NCI-H1105 (cell line): ENCODE measurements around the gene ASPSCR1.
"Not testable (repeated sequence)": the region's sequence is repeated elsewhere in the genome, so short reads cannot be mapped to it uniquely, and the experiment has no call there.

Experiments
- DNase-seq: peaks from one replicate; lab custom pipeline; 2025; lab: John Stamatoyannopoulos, UW

The ASPSCR1 gene

GRCh38 chr17:81981511-81981910 is 4.1 kb downstream of the ASPSCR1 start:
- DNase-seq = not testable (repeated sequence)

- DNase-seq = no peak
Measured at GRCh38 chr17:81983011-81983638, 5.7 kb downstream of the ASPSCR1 start.

- DNase-seq = no peak
Measured at GRCh38 chr17:81983639-81984373, 6.4 kb downstream of the ASPSCR1 start.

DNA sequence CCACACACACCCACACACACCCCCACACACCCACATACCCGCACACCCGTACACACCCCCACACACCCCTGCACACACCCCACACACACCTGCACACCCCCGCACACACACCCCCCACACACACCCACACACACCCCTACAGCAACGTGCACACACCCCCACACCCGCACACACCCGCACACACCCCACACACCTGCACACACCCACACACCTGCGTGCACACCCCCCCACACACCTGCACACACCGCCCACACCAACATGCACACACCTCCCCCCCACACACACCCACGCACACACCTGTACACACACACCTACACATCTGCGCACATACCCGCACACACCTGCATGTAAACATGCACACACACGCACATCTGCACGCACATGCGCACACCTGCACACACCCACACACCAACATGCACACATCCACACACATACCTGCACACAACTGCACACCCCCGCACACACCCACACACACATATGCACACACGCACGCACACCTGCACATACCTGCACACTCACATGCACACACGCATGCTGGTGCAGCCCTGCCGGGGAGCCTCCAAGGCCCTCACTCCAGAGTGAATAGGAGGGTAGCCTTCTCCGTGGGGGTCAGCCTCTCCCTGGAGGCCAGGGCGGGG is 7.5 kb downstream of the ASPSCR1 start:
- no peak for DNase-seq

GRCh38 chr17:81986606-81987005 is 9.2 kb downstream of the ASPSCR1 start:
- no peak for DNase-seq

GRCh38 chr17:81987161-81987770 is 9.8 kb downstream of the ASPSCR1 start:
- no peak for DNase-seq

DNA sequence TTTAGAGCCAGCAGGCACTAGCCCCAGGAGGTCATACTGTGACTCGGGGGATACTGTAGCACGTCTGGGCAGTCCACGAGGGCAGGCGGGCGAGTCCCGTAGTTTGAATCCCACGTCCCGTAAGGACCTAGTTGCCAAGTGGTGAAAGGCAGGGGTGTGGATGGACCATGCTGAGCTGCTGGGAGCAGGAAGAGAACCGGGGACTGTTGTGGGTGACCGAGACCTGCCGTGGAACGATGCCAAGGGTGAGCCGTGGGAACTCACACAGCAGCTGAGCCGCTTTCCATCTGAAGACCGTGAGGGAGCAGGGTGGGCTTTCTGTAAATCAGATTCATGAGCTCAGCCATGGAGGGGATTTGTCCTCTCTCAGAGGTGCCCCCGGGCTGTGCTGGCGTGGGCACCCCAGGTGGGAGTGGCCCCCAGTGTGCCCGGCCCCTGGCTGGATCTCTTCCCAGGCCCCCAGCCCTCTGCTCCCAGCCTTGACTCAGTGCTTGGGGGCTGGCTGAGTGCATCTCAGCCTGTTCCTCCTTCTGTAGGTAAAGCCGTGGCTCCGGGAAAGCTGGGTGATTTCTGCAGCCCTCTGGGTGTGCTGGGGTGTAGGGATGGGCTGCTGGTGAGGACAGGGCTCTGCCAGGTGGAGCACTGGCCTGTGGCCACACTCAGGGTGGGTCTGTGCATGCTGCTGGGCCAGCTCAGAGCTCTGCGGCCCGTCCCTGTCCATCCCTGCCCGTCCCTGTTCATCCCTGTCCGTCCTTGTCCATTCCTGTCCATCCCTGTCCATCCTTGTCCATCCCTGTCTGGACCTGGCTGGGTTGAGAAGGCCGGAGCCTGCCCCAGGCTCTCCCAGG is 13.6 kb downstream of the ASPSCR1 start:
- no peak for DNase-seq

DNA sequence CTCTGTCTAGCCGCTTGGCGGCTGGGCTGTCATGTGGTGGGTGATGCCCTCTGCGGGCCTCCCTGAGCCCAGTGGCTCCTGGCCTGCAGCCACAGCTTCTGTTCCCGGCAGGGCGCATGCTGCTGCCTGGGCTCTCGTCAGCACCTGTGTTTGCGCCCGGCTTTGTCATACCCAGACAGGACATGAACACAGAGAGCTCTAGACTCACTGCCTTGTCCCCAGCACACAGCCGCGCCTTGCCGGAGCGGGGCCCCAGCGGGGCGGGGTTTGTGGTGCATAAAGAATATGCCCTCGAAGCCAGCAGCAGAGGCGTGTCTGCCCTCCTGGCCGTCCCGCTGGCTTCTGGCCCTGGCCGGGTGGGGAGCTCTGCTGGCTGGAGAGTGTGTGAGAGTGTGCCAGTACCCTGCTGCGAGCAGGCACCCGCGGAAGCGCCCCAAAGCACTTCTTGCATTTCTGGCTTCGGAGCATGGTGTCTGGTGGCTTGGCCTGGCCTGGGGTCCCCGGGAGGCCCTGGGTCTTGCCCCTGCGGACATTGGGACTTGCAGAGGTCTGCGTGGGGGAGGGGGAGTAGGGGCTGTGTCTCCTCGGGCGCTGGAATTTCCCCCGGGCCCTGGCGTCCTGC is 14.4 kb downstream of the ASPSCR1 start:
- DNase-seq = no peak

GRCh38 chr17:81992306-81993102 is 15.1 kb downstream of the ASPSCR1 start:
- no peak for DNase-seq

DNA sequence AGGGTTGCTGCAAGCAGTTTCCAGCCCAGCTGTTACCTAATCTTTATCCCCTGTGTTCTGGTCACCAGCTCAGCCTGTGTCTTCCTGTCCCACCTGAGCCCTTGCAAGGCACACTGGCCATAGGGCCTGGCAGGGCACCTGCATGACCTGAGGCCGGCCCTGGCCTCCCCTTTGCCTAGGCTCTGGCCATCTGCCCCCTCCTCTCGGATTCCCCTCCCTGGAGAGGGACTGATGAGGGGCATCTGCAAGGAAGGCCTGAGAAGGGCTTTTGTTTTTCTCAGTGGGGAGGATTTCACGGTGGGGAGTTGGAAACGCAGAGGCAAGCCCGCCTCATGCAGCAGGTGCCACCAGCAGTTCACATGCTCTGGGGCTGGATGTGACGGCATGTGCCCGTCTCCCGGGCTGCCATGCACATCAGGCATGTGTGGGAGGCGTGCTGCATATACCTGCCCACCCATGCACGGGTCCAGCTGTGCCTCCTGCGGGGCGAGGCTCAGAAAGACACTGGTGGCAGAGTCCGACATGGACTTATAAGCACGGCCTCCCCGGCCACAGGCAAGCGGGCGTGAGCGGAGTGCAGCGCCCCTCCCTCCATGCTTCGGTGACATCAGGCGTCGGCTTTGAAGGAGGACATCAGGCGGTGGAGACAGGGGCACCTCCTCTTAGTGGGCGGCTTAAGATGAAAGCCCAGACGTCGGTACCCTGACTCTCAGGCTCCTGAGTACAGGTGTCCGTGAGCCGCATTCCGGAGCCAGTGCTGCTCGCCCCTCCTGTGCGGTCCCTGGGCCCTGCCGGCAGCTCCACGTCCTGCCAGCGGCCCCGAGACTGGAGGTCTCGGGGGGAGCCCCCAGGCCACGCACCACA is 16.5 kb downstream of the ASPSCR1 start:
- DNase-seq = no peak

DNA sequence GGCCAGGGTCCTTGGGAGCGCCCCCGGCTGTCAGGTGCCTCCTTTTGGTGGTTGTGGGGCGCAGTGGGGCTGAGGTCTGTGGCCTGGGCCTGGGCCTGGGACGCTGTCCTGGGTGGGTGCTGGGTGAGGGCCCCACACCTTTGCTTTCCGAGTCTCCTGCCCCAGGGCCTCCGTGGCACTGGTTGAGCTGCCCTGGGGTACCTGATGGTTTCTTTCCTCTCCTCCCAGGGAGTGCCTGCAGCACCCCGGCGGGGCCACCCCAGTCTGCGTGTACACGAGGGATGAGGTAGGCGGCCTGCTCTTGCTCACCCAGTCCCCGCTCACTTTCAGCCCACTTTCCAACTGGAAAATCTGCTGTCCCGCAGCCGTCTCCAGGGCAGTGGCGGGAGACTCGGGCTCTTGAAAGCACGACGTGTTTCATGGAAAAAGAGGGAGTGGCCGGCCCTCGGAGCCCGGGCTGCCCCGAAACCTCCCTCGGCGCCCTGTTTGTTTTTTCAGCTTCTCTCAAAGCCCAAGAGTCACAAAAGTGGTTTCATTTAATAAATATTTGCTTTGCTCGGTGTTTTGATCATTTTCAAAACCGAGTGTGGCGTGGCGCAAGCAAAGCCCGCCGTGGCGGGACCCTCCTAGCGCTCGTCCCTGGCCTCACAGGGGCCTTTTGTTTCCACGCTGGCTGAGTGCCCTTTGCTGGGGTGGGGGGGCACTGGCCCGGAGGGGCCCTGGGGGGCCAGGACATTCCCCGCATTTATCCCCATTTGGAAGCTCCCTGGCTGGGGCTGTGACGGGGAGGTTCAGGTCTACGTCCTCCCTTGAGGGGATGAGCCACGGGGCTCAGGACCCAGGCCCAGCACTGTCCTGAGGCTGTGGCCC is 17.4 kb downstream of the ASPSCR1 start:
- no peak for DNase-seq

DNA sequence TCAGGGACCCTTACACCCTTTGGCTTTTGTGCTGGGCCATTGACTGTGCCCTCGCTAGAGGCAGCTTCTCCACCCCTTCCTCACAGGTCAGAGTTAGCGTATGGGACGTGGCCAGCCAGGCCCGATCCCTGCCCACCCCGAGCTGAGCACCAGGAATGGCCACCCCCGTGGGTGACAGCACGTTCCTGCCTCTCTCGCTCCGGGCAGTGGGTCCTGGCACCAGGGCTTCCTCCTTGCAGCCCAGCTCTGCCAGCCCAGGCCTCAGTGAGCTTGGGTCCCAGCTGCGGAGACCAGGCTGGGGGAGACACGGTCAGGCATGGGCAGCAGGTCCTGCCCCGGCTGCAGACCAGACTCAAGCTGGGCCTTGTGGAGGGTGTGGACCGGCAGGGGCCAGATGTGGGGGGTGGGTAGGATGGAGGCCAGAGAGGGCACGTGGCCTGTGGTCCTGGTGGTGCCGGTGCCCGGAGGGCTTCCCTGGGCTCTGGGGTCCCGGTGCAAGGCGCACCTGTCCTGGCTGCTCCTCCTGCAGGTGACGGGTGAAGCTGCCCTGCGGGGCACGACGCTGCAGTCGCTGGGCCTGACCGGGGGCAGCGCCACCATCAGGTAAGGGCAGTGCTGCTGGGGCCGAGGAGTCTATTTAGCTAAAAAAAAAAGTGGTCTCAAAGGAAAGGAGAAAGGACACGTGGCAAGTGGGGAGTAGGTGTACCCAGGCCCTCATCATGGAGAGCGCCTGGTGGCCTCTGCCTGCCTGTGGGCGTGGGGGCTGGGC is 18.2 kb downstream of the ASPSCR1 start:
- DNase-seq = no peak

DNA sequence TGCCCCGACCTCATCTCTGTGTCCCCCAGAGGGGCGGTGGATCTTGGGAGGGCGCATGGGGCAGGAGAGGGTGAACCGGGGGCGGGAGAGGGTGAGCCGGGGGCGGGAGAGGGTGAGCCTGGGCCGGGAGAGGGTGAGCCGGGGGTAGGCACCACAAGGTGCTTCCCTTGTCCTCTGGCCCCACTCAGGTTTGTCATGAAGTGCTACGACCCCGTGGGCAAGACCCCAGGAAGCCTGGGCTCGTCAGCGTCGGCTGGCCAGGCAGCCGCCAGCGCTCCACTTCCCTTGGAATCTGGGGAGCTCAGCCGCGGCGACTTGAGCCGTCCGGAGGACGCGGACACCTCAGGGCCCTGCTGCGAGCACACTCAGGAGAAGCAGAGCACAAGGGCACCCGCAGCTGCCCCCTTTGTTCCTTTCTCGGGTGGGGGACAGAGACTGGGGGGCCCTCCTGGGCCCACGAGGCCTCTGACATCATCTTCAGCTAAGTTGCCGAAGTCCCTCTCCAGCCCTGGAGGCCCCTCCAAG is 18.9 kb downstream of the ASPSCR1 start:
- no peak for DNase-seq

DNA sequence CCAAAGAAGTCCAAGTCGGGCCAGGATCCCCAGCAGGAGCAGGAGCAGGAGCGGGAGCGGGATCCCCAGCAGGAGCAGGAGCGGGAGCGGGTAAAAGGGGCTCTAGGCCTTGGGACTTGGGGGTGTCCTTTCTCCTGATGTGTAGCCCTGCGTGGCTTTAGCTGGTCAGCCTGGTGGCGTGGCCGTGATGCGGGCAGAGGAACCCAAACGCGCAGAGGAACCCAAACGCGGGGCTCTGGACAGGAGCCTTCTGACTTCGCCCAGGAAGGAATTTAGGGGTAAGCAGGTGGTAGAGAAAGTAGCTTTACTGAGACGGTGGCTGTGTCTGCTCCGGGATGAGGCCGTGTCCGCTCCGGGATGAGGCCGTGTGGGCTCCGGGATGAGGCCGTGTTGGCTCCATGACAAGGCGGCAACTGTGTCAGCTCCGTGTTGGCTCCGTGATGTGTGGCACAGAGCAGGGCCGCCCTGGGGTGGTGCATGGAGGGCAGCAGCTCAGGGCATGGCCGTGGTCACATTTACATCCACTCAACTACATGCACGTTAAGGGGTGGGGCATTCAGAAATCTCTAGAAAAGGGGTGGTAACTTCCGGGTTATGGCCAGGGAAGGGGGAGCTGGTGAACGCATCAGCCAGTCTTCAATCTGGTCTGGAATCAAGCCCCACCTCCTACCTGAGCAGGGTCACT is 19.5 kb downstream of the ASPSCR1 start:
- DNase-seq = no peak

DNA sequence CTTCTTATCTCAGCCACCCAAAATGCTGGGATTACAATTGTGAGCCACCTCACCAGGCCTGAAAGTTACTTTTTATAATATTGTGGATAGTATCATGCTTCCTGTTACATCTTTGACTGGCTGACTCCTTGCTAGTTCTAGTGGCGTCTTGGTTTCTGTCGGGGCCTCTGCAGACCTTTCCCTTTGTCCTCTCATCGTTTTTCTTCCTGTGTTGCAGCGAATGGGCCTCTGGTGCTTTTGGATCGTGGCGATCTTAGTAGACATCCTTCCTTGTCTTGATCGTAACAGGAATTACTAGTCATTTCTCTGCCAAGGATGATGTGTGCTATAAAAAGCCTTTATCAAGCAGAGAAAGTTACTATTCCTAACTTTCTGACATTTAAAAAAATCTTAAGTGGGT is 20.8 kb downstream of the ASPSCR1 start:
- no peak for DNase-seq

GRCh38 chr17:81998691-81999438 is 21.4 kb downstream of the ASPSCR1 start:
- DNase-seq = no peak
